Neuron (in vitro differentiated cells): ENCODE results near the gene HTRA3.

Experiments
- H2AFZ ChIP-seq: one replicate; pipeline ENCODE4 v1.6.1; 2013; ENCODE audit warnings: low read depth, mild to moderate bottlenecking, inconsistent platforms, low read length, moderate library complexity
- H3K27me3 ChIP-seq: one replicate; pipeline ENCODE4 v1.6.1; 2013; ENCODE audit warnings: low read length; ENCODE audit not compliant: insufficient read depth
- H3K36me3 ChIP-seq: one replicate; pipeline ENCODE4 v1.6.1; 2013; ENCODE audit warnings: low read length; ENCODE audit not compliant: insufficient read depth
- H3K4me1 ChIP-seq: one replicate; pipeline ENCODE4 v1.6.1; 2013; ENCODE audit warnings: low read length; ENCODE audit not compliant: insufficient read depth
- H3K4me3 ChIP-seq: 2 replicates; pipeline ENCODE4 v1.5.1; 2013; ENCODE audit warnings: mild to moderate bottlenecking, low read length, moderate library complexity
- H3K9me3 ChIP-seq: one replicate; pipeline ENCODE4 v1.6.1; 2013; ENCODE audit warnings: low read length

Gene HTRA3

GRCh38 chr4:8237256-8237989 is 32.1 kb upstream of the HTRA3 start:
- H2AFZ ChIP-seq, result no peak overlapping the region
- peaks cover 5% of the 10 kb centered on the region for H3K4me1 ChIP-seq
- no peaks in the 10 kb centered on the region for H3K36me3 ChIP-seq

GRCh38 chr4:8238036-8238511 is 31.5 kb upstream of the HTRA3 start:
- Histone ChIP-seq H3K4me1 (peaks cover 10% of the 10 kb centered on the region), H3K9me3 (no peaks in the 10 kb centered on the region), H3K27me3 (no peaks in the 10 kb centered on the region), H3K4me3 (no peak overlapping the region), H2AFZ (no peak overlapping the region), H3K36me3 (no peaks in the 10 kb centered on the region)

More at GRCh38 chr4:8237256-8237989, 32.1 kb upstream of the HTRA3 start:
- H3K27me3 ChIP-seq, result no peaks in the 10 kb centered on the region
- H3K9me3 ChIP-seq, result no peaks in the 10 kb centered on the region
- H3K4me3 ChIP-seq, result no peak overlapping the region

DNA sequence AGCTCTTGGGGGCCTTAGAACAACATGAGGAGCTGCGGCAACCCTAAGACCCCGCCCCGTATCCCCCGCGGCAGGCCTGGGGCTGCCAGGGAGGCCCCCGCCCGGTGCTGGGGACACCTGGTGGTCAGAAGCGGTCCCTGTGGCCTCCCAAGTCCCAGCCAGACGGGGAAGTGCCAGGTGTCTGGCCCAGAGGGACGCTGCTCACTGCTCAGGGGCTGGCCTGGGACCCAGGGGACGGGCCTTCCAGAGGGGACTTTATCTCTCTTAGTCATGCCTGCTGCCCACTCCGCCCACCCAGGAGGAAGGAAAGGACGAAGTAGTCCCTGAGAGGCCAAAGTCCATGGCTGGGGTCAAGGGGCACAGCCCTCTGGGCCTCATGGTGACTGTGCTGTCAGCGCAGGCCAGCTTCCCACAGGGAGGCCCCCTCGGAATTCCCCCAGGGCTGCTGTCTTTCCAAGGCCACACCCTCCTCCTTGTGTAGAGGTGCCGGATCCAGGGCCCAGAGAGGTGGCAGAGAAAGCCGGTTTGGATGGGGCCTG is 31.0 kb upstream of the HTRA3 start:
- Histone ChIP-seq H2AFZ (no peak overlapping the region), H3K4me3 (no peak overlapping the region), H3K4me1 (peaks cover 10% of the 10 kb centered on the region), H3K9me3 (no peaks in the 10 kb centered on the region), H3K27me3 (no peaks in the 10 kb centered on the region), H3K36me3 (no peaks in the 10 kb centered on the region)

DNA sequence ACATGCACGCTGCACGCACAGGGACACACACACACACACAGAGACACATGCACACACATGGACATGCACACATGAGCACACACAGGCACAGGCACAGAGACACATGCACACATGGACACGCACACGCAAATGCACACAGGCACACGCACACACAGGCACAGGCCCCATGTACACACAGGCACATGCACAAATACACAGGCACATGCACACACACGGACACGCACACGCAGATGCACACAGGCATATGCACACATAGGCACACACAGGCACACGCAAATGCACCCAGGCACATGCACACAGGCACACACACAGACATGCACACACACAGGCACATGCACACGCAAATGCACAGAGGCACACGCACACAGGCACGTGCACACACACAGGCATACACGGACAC is 30.3 kb upstream of the HTRA3 start:
- Histone ChIP-seq H3K36me3 (no peaks in the 10 kb centered on the region), H3K9me3 (no peaks in the 10 kb centered on the region), H3K27me3 (no peaks in the 10 kb centered on the region), H2AFZ (no peak overlapping the region), H3K4me1 (peaks cover 10% of the 10 kb centered on the region), H3K4me3 (no peak overlapping the region)

DNA sequence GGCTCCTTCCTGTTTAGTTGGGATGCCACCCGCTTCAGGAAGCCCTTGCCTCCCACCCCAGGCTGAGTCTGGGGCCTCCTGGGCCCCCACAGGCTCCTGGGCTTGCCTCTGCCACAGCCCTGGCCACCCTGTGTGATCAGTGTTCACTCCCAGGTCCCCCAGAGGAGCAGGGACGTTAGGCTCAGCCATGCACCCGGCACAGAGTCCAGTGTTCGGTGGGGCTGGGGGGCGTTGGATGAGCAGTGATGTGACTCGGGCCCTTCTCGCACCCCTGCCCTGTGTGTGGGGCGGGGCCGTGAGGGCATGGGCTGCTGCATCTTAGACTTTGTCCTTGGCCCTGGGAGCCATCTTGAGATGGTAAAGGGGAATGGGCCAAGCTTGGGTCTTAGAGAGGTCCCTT is 29.9 kb upstream of the HTRA3 start:
- H3K36me3 ChIP-seq, result no peaks in the 10 kb centered on the region
- no peak overlapping the region for H2AFZ ChIP-seq
- no peak overlapping the region for H3K4me3 ChIP-seq
- peaks cover 10% of the 10 kb centered on the region for H3K4me1 ChIP-seq
- H3K27me3 ChIP-seq, result no peaks in the 10 kb centered on the region
- H3K9me3 ChIP-seq, result no peaks in the 10 kb centered on the region

GRCh38 chr4:8240211-8241041 is 29.1 kb upstream of the HTRA3 start:
- no peak overlapping the region for H3K4me3 ChIP-seq
- H3K36me3 ChIP-seq, result no peaks in the 10 kb centered on the region
- no peaks in the 10 kb centered on the region for H3K9me3 ChIP-seq
- H2AFZ ChIP-seq, result no peak overlapping the region
- H3K27me3 ChIP-seq, result no peaks in the 10 kb centered on the region
- peaks cover 10% of the 10 kb centered on the region for H3K4me1 ChIP-seq

GRCh38 chr4:8241211-8241779 is 28.3 kb upstream of the HTRA3 start:
- no peaks in the 10 kb centered on the region for H3K27me3 ChIP-seq
- H3K9me3 ChIP-seq, result no peaks in the 10 kb centered on the region
- no peak overlapping the region for H2AFZ ChIP-seq
- peaks cover 10% of the 10 kb centered on the region for H3K4me1 ChIP-seq
- no peak overlapping the region for H3K4me3 ChIP-seq
- no peaks in the 10 kb centered on the region for H3K36me3 ChIP-seq

DNA sequence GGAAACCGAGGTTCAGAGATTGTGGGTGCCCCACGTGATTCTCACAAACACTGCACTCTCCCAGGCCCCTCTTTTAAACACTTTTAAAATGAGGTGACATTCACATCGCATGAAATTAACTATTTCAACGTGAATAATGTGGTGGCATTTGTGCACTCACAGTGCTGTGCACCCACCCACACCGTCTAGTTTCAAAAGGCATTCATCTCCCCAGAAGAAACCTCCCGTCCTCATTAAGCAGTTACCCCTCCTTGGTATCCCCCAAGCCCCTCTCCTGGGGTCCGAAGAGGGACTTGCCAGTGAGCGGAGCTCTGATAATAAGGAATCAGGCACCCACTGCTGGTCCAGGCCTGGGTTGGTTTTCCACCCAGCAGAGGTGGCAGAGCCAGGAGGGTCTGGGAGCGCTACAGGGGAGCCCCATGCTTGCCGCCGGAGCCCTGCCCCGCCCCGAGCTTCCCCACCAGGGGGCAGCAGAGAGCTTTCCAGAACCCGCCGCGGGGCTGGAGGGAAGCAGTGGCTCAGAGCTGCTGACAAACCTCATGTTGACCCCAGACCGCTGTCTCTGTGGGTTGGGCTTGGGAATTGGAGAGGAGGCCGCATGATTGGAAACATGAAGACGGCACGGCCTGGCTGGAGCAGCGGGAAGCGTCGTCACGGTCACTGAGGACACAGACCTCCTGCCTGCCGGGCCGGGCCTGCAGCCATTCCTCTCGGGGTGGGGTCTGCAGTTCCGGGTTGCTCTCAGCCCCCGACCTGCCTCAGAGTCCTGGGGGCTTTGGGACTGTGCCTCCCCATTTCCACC is 27.5 kb upstream of the HTRA3 start:
- no peaks in the 10 kb centered on the region for H3K36me3 ChIP-seq
- H3K4me3 ChIP-seq, result no peak overlapping the region
- no peak overlapping the region for H2AFZ ChIP-seq
- peaks cover 10% of the 10 kb centered on the region for H3K4me1 ChIP-seq
- no peaks in the 10 kb centered on the region for H3K9me3 ChIP-seq
- H3K27me3 ChIP-seq, result no peaks in the 10 kb centered on the region

DNA sequence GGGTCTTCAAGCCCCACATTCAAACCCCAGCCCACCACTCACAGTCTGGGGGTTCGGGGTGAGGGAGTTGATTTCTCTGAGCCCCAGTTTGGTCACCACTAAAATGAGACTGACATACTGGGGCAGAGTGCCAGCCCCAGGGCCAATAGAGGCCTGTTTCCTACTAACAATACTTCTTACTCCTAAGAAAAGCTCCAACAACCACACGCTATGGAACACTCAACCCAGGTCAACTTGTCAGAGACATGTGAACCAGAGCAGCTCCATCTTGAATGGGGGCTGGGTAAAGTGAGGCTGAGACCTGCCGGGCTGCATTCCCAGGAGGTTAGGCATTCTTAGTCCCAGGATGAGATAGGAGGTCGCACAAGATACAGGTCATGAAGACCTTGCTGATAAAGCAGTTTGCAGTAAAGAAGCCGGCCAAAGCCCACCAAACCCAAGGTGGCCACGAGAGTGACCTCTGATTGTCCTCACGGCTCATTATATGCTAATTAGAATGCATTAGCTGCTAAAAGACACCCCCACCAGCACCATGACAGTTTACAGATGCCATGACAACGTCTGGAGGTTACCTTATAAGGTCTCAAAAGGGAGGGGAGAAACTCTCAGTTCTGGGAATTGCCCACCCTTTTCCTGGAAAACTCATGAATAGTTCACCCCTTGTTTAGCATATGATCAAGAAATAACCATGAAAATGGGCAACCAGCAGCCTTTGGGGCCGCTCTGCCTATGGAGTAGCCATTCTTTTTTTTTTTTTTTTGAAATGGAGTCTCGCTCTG is 26.6 kb upstream of the HTRA3 start:
- H3K36me3 ChIP-seq, result no peaks in the 10 kb centered on the region
- H3K4me1 ChIP-seq, result peaks cover 10% of the 10 kb centered on the region
- H3K27me3 ChIP-seq, result no peaks in the 10 kb centered on the region
- H3K9me3 ChIP-seq, result no peaks in the 10 kb centered on the region
- H3K4me3 ChIP-seq, result no peak overlapping the region
- H2AFZ ChIP-seq, result no peak overlapping the region

GRCh38 chr4:8244001-8244757 is 25.4 kb upstream of the HTRA3 start:
- H3K4me3 ChIP-seq, result no peak overlapping the region
- H3K27me3 ChIP-seq, result no peaks in the 10 kb centered on the region
- no peak overlapping the region for H2AFZ ChIP-seq
- no peaks in the 10 kb centered on the region for H3K9me3 ChIP-seq
- peaks cover 6% of the 10 kb centered on the region for H3K4me1 ChIP-seq
- no peaks in the 10 kb centered on the region for H3K36me3 ChIP-seq

DNA sequence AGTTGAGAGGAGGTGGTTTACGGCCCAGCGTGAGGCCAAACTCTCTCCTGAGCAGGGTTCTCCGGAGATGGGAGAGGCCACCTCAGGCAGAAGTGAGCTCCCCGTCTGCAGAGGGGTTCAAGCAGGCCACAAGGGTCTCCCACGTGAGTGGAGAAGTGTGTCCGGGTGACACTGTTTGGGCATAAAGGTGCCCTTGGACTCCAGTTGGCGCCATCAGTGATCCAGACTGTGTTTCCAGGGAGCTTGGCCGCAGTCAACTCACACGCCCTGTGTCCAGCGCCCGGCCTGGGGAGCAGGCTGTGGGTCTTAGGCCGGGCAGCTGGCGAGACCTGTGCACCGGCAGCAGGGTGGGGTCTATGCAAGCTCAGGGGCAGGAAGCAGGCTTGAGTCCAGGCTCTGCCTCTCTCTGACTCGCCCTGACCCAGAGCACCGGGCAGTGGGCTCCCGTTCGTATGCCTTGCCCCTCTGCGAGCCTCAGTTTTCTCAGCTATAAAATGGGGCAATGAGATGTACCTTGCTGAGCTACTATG is 24.6 kb upstream of the HTRA3 start:
- Histone ChIP-seq H3K4me3 (no peak overlapping the region), H3K9me3 (no peaks in the 10 kb centered on the region), H3K36me3 (no peaks in the 10 kb centered on the region), H3K4me1 (peaks cover 6% of the 10 kb centered on the region), H2AFZ (no peak overlapping the region), H3K27me3 (peaks cover 4% of the 10 kb centered on the region)
